ENCODE results near the gene MAPT.
"Not testable (repeated sequence)": the region's sequence is repeated elsewhere in the genome, so short reads cannot be mapped to it uniquely, and the experiment has no call there.

Gene MAPT

DNA sequence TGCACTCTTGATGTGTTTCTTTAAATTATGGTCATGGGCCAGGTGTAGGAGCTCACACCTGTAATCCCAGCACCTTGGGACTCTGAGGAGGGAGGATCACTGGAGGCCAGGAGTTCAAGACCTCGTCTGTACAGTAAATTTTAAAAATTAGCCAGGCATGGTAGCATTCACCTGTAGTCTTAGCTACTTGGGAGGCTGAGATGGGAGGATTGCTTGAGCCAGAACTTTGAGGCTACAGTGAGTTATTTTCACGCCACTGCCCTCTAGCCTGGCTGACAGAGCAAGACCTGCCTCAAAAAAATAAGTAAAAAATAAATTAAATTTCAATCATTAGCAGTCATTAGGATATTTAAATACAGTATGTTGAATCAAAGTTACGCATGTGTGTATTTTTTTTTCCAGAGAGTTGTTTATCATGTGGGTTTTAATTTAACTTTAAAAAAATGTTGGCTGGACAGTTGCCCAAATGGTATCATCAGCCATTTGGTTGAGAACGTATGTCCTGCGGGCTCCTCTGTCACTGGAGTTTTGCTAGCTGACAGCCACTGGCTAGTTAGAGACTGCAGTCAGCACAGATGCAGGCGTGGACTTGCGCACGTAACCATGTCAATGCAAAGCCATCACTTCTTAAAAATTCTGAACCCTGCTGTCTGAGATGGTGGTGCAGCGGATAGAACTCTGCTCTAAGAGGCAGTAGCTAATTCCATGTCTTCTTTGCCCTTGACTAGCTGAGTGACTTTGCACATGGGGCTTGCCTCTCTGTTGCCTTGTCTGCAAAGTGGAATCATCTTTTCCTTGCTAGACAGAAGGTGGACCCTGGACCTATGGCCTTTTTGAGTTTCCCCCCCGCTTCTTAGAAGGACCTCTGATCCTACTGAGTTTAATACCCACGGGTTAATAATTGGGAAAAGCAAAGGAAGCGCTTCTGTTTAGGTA is 40.0 kb downstream of the MAPT start:
- TF ChIP-seq, protein P1, sequence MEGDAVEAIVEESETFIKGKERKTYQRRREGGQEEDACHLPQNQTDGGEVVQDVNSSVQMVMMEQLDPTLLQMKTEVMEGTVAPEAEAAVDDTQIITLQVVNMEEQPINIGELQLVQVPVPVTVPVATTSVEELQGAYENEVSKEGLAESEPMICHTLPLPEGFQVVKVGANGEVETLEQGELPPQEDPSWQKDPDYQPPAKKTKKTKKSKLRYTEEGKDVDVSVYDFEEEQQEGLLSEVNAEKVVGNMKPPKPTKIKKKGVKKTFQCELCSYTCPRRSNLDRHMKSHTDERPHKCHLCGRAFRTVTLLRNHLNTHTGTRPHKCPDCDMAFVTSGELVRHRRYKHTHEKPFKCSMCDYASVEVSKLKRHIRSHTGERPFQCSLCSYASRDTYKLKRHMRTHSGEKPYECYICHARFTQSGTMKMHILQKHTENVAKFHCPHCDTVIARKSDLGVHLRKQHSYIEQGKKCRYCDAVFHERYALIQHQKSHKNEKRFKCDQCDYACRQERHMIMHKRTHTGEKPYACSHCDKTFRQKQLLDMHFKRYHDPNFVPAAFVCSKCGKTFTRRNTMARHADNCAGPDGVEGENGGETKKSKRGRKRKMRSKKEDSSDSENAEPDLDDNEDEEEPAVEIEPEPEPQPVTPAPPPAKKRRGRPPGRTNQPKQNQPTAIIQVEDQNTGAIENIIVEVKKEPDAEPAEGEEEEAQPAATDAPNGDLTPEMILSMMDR (conservative IDR thresholded peaks at IDR 0.05; ENCODE audit: low read depth, low read length), result no peak
- no peak for DNase-seq (ENCODE audit: low read depth)
- no peak overlapping the region for H3K4me3 ChIP-seq (ENCODE audit: low read length)

DNA sequence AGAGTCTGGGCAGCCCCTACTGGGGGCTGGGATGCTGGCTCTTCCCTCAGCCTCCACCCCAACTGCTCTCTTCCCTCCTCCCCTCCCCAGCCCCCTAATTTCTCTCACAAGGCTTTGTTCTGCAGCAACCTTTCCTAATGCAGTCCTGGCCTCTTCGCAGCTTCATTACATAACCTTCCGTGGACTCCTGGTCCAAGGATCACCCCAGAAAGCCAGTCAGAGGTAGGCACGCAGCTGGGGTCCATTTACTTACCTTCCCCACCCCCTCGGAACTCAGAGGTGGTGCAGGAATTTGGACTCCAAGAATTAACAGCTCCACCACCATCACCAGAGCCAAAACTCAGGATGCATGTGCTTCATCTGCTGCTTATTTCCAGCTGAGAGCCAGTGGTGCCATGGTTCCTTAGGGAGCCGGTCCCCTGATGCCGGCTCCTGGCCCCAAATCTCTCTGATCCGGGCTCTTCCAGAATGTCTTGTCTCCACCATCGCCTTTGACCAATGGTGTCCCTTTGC is 40.9 kb downstream of the MAPT start:
- no peak for DNase-seq (ENCODE audit: low read depth)
- H3K4me3 ChIP-seq (ENCODE audit: low read length), result no peak overlapping the region

DNA sequence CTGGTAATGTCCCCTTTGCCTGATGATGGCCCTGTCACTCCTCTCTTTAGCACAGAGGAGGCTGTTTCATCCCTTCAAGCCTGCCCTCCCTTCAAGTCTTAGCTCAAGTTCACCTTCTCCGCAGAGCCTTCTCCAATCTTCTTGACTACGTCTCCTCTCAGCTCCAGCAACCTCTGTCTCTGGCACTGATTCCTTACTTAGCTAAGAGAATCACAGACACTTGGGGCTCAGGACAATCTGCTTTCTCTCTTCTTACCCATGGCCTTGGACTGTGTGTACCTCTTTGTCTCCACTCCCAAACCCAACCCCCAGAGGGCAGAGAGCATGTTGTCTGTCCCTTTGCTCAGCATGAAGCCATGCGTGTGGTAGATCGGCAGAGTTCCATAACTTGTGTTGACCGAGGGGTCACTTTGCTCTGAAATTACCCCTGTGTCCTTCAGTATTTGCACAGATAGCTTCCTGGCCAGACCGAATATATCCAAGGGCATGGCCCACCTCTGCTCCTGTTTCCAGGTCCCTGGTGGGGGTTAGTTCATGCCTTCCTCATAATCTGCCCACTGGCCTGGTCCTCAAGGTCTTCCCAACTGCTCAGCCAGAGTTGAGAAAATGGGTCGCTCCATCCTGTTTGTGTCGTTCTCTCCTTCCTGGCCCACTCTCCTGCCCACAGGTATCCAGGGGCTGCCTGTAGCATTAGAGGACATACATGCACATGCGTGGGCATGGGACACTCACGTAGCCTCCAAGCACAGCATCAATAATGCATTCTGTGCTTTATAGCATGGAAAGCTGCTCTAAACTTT is 41.6 kb downstream of the MAPT start:
- H3K4me3 ChIP-seq (ENCODE audit: low read length), result no peak overlapping the region
- no peak for DNase-seq (ENCODE audit: low read depth)
- TF ChIP-seq, protein P1 (conservative IDR thresholded peaks at IDR 0.05; ENCODE audit: low read depth, low read length), result no peak

More for the DNA sequence above, 40.9 kb downstream of the MAPT start:
- TF ChIP-seq, protein P1 (conservative IDR thresholded peaks at IDR 0.05; ENCODE audit: low read depth, low read length), result no peak

DNA sequence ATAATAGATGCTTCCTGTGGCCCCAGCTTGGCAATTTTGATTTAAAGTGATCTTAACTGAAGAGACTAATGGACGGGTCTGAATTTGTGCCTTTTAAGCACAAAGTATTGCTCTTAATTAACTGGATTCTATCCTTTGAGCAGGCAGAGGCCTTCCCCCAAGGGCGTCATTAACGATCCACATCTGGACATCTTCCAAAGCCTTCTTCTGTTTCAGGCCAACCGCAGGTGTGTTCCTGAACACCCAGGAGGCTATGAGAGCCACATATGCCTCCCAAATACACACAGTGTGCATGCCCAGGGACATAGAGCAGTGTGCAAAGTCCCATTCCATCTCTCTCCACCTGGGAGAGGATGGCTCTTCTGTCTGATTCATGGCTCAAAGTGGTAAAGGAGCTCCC is 42.3 kb downstream of the MAPT start:
- TF ChIP-seq, protein P1 (conservative IDR thresholded peaks at IDR 0.05; ENCODE audit: low read depth, low read length), result no peak
- DNase-seq (ENCODE audit: low read depth), result no peak

DNA sequence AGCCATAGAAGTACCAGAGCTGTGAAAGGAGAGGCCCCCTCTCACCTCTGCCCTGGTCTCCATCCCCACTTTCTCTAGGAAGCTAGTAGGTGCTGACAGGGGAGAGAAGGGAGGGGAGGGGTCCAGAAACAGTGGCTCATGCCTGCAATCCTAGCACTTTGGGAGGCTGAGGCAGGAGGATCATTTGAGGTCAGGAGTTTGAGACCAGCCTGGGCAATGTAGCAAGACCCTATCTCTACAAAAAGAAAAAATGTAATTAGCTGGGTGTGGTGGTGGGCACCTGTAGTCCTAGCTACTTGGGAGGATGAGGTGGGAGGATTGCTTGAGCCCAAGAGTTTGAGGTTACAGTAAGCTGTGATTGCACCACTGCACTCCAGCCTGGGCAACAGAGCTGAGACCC is 42.8 kb downstream of the MAPT start:
- DNase-seq (ENCODE audit: low read depth); H3K4me3 ChIP-seq (ENCODE audit: low read length): not testable (repeated sequence)

More for the DNA sequence above, 42.3 kb downstream of the MAPT start:
- no peak overlapping the region for H3K4me3 ChIP-seq (ENCODE audit: low read length)

DNA sequence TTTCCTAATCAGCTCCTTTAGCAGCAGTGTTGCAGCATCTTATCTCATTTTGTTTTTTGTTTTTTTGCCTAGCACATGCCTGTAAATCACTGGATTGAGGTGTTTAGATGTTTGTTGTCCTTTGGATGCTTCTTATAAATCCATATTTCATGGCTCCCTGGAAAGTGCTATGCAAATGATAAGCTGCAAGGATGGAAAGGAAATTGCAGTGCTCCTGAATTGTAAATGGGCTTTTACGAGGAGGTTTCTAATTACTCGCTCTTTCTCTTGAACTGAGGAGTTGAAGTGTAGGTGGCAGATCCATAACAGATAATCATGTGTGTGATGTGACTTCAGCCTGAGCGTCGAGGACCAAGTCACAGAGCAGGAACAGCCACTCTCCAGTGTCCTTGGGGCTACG is 45.0 kb downstream of the MAPT start:
- DNase-seq (ENCODE audit: low read depth), result no peak
- TF ChIP-seq, protein P1 (conservative IDR thresholded peaks at IDR 0.05; ENCODE audit: low read depth, low read length), result no peak
- H3K4me3 ChIP-seq (ENCODE audit: low read length), result no peak overlapping the region

DNA sequence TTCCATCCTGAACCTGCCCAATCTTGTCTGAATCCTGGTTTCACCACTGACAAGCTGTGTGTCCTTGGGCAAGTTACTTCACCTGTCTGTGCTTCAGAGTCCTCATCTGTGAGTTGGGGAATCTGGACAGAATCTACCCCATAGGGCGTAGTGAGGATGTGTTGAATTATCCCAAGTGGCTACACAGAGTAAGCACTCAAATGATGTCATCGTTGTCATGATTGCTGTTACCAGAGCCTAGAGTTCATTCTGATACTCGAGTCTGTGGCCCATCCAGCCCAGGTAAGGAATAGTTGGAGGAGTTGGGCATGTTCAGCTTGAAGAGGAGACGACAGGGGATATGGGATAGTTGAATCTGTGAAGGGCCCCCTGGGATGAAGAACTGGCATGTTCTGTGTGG is 45.9 kb downstream of the MAPT start:
- no peak overlapping the region for H3K4me3 ChIP-seq (ENCODE audit: low read length)
- TF ChIP-seq, protein P1 (conservative IDR thresholded peaks at IDR 0.05; ENCODE audit: low read depth, low read length), result no peak
- DNase-seq (ENCODE audit: low read depth), result no peak

Data from retinal pigment epithelial cell (primary cell).